ENCODE measurements around the gene TAF11L8. TPM values are rescaled to one million over a fixed set of nuclear protein-coding genes. Genes with fewer than 3 reads are reported as not detected.

Gene TAF11L8
- not detected in 2 replicates for total RNA-seq

GRCh38 chr5:17590860-17591259 lies at the start of gene TAF11L8:
Gene TAF11L8, minus strand, starts transcription at chr5:17590960.

GRCh38 chr5:17634160-17634559 lies 43.4 kb upstream of the TAF11L8 start, which contains the start of gene TAF11L14:
Gene TAF11L14, plus strand, starts transcription at chr5:17634460.

DNA sequence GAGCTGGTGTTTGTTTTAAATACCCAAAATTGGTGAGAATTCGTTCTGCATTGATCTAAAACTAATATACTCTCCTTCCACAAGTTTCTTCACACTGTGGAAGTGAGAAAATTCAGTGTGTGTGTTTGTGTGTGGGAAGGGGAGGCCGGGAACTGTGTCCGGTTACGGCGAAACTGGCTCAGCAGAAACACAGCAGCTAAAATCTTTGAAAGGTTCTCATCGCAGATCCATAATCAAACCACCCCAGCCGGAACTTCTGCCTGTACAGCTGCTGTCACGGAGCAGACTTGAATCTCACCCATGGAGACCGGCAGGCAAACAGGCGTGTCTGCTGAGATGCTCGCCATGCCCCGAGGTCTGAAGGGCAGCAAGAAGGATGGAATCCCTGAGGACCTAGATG lies 41.0 kb upstream of the TAF11L8 start, which contains the start of gene TAF11L13:
Gene TAF11L13 (plus strand): TSS at position 301 of the 400 bp plus-strand sequence.

DNA sequence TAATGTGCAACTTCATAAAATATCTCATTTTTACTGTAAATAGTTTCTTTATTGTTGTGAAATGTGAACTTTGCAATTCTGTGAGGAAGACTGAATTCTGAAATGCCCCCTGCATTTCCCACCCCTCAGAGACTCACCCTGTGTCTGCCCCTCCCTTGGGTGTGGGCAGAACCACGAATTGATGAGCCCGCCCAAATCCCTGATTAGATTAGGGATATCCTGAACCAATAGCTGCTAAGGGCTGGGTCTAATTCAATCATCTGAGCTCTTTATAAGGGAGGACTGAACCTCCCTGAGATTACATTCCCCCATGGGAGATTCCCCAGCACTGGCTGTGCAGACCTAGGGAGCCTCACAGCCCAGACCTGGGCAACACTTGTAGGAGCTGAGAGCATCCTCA lies 19.3 kb upstream of the TAF11L8 start, which contains the start of gene TAF11L12:
Gene TAF11L12 (plus strand): TSS at position 301 of the 400 bp plus-strand sequence.

GRCh38 chr5:17603880-17604279 lies 13.1 kb upstream of the TAF11L8 start, which contains the start of gene TAF11L11:
Gene TAF11L11, plus strand, starts transcription at chr5:17604183.

DNA sequence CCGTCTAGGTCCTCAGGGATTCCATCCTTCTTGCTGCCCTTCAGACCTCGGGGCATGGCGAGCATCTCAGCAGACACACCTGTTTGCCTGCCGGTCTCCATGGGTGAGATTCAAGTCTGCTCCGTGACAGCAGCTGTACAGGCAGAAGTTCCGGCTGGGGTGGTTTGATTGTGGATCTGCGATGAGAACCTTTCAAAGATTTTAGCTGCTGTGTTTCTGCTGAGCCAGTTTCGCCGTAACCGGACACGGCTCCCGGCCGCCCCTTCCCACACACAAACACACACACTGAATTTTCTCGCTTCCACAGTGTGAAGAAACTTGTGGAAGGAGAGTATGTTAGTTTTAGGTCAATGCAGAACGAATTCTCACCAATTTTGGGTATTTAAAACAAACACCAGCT lies 7.0 kb upstream of the TAF11L8 start, which contains the start of gene TAF11L10:
Gene TAF11L10 (minus strand): TSS at position 101 of the 400 bp plus-strand sequence.

GRCh38 chr5:17594255-17594654 lies 3.5 kb upstream of the TAF11L8 start, which contains the start of gene TAF11L9:
Gene TAF11L9, minus strand, starts transcription at chr5:17594394.

DNA sequence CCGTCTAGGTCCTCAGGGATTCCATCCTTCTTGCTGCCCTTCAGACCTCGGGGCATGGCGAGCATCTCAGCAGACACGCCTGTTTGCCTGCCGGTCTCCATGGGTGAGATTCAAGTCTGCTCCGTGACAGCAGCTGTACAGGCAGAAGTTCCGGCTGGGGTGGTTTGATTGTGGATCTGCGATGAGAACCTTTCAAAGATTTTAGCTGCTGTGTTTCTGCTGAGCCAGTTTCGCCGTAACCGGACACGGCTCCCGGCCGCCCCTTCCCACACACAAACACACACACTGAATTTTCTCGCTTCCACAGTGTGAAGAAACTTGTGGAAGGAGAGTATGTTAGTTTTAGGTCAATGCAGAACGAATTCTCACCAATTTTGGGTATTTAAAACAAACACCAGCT lies 5.1 kb downstream of the TAF11L8 start, which contains the start of gene TAF11L7:
Gene TAF11L7 (minus strand): TSS at position 101 of the 400 bp plus-strand sequence.

Small RNA genes lying within 50 kb of the gene (small RNA-seq; reads per million reads assigned to genes)
- gene AC233724.3, result not detected
- not detected for gene AC233724.6
- not detected for gene AC233724.7

Other genes with a start within 250 kb of the TAF11L8 start
- gene TAF11L2, start 92.7 kb downstream of the TAF11L8 start, total RNA-seq, result not detected in 2 replicates
- gene TAF11L3, start 72.6 kb downstream of the TAF11L8 start, total RNA-seq, result not detected in 2 replicates
- not detected in 2 replicates for gene TAF11L4, start 69.2 kb downstream of the TAF11L8 start, total RNA-seq
- gene TAF11L5, start 65.7 kb downstream of the TAF11L8 start, total RNA-seq, result not detected in 2 replicates
- gene TAF11L6, start 62.3 kb downstream of the TAF11L8 start, total RNA-seq, result not detected in 2 replicates
- gene TAF11L7, start 5.2 kb downstream of the TAF11L8 start, total RNA-seq, result not detected in 2 replicates
- gene TAF11L9, start 3.4 kb upstream of the TAF11L8 start, total RNA-seq, result not detected in 2 replicates
- gene TAF11L10, start 6.9 kb upstream of the TAF11L8 start, total RNA-seq, result not detected in 2 replicates
- not detected in 2 replicates for gene TAF11L11, start 13.2 kb upstream of the TAF11L8 start, total RNA-seq
- gene TAF11L12, start 19.4 kb upstream of the TAF11L8 start, total RNA-seq, result not detected in 2 replicates
- not detected in 2 replicates for gene TAF11L13, start 41.1 kb upstream of the TAF11L8 start, total RNA-seq
- not detected in 2 replicates for gene TAF11L14, start 43.5 kb upstream of the TAF11L8 start, total RNA-seq

Measured in hair follicle dermal papilla cell (primary cell).